AG08395 (cell line): ENCODE measurements around the gene TBX6.

Experiments used
- DNase-seq: peaks from one replicate; pipeline ENCODE4 v3.0.0; 2012; ENCODE audit warnings: mixed read lengths, low spot score

The TBX6 gene

DNA sequence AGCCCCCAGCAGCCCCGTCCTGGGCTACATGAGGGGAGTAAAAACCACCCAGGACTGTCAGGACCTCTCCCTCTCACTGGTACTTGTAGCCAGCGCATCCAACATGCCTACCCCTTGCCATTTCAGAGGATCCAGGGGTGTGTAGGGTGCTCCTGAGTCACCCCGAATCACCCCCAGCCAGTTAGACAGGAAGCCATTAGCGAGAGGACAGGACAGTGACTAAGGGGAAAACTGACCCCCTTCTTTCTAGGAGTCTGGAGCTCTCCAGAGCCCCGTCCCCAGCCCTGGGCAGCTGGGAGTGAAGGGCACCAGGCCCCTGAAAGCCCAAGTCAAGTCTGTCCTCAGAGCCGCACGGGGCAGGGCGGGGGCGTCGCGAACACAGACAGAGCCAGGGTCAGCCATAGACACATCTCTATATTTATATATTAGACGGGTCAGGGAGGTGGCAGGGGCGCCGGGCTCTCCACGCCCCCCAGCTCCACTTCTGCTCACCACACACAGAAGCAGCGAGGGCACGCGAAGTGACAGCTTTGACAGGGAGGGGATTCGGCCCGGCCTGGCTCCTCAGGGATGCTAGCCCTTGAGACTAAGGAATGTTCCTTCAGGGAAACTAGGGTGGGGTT lies 22.1 kb upstream of the TBX6 start:
- peak; percentile 12 for DNase-seq

- DNase-seq = peak; percentile 9
These were observed 21.4 kb upstream of the TBX6 start, which contains the start of gene GDPD3 for GRCh38 chr16:30113031-30113710. TSS of gene GDPD3 (minus strand) at chr16:30113537. CDS start at chr16:30113478, 59 bp downstream.

DNA sequence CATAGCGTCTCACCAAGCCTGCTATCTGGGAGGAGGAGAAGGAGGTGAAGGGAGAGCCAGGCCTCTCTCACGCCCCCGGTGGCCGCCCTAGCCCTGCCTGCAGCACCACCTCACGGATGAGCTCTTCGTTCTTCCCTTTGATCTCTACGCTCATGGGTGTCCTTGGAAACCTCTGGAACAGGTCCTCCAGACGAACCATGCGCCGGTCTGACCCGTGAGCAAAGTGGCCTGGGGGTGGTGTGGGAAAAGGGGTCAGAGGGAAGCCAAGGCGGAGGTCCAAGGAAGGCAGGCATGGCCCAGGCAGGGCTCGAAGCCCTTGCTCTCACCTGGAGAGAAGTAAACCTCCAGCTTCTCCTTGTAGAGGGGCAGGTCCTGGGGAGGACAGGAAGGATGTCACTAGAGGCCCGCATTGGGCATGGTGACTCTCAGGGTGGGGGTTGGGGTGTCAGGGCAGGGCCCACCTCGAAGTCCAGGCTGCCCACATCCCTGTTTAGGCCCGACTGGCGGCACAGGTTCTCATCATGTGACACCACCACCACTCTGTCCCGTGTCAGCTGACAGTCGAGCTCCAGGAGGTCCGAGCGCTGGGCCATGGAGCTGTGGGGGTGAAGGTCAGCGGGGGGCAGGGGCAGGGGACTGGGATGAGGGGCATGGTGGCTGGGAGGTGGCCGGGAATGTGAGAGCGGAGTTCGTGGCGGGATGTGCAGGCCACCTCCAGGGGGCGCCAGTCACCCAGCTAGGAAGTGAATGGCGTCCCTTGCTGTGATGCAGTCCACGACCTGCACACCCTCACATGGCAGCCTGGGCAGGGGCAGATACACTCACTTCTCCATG lies 20.7 kb upstream of the TBX6 start:
- DNase-seq = peak; percentile 75

GRCh38 chr16:30110661-30111060 lies 18.9 kb upstream of the TBX6 start:
- DNase-seq = no peak

DNA sequence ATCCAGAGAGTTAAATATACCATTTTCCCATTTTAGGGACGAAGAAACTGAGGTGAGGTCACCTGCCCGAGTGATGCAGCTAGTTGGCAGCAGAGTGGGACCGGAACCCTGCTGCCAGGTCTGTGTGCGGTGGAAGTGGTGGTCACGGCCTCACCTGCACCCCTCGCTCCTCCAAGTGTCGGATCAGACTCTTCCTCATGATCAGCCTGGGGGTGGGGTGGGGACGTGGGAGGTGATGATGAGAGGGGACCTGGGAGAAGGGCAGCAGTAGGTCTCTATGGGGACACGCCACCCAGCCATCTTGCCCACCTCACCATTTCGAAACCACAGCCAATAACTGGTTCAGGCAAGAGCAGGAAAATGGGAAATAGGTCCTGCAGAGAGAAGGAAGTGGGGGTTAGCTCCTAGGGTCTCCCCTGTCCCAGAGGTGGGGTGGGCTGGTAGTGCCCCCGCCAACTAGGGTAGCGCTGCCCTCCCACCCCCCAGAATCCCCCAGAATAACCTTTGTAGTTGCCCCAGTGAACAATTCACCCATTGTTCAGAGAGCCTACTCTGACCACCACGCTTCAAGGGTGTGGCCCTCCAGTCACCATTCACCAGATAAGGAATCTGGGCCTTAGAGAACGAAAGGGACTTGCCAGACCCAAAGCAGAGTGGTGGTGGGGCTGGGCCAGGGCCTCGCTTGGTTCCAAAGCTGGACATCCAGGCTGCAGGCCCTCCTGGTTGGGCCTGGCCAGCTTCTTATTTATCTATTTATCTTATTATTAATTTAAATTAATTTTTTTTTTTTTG lies 16.5 kb upstream of the TBX6 start:
- DNase-seq = no peak

- DNase-seq = no peak
These were observed 12.8 kb upstream of the TBX6 start for GRCh38 chr16:30104492-30104891.

GRCh38 chr16:30104090-30104489 lies 12.4 kb upstream of the TBX6 start:
- DNase-seq = no peak

GRCh38 chr16:30096862-30097563 lies 5.3 kb upstream of the TBX6 start:
- DNase-seq = no peak

DNA sequence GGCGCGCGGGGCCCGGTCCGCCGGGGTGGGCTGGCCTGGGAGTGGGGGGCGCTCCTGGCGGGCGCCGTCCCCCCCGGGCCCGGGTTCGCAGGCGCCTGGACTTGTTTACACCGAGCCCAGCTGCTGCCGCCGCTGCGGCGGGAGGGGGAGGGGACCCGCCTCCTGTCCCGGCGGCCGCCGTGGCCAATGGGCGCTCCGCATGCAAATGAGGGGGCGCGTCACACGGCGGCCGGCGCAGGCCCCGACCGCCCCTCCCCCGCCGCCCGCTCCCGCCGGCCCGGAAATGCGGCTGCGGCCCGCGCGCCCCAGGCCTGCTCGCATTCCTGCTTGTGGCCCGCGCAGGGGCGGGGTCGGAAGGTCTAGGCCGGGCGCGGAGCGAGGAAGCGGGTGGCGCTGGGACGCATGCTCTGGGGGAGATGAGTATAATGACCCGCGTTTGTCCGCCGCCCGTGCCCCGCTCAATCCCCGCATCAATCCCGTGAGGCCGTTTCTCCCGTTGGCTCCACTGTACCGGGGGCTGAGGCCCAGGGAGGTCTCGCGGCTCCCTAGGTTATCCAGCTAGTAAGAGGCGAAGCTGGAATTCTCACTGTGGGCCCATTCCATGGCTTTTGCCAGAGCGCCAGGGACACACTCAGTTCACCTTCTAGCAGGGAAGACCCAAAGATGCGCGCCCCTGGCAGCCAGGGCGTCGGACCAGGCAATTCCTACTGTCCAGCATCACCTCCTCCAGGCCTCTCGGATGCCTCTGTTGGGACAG lies 4.6 kb upstream of the TBX6 start, which contains the start of gene YPEL3:
YPEL3 (minus strand) TSS at position 109 of the 757 bp plus-strand sequence. CDS start 731 bp downstream, outside the sequence.
- DNase-seq = peak; percentile 98

DNA sequence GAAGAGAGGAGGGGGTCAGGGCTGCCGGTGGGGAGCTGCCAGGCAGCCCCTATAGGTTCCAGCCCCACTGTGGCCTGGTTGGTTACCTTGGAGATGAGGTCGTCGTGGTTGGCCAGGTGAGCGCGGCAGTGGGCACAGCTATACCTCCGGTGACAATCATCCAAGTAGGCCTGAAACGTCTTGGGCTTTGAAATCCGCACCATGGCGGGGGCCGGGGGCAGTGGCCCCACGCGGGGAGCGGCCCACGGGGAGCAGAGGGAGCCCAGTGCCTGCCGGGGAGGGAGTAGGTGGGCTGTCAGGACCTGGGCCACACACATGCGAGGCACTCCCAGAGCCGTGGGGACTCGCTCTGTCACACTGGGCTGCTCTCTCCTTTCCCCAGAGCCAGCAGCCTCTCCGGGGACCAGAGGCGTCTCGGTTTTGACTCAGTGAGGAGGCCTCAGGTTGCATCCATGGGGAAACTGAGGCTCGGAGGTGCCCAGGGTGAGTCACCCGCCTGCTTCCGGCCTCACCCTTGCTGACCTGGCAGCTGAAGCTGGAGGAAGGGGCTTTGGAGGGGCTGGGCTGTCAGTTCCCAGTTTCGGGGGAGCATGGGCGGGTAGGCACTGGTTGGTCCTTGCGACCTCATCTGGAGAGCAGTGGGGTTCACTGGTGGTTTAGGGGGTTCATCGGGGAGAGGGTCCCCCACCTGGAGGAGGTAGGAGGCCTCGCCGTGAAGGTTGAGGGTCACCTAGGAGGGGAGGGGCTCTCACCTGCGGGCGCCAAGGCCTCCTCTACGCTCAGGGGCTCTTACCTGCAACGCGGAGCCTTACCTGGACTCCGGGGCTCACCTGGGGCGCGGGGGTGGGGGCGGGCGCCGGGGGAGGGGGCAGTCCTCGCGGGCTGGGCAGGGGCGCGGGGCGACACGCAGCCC lies 3.7 kb upstream of the TBX6 start:
- no peak for DNase-seq

- no peak for DNase-seq
These were observed 2.9 kb upstream of the TBX6 start for GRCh38 chr16:30094541-30095165.

DNA sequence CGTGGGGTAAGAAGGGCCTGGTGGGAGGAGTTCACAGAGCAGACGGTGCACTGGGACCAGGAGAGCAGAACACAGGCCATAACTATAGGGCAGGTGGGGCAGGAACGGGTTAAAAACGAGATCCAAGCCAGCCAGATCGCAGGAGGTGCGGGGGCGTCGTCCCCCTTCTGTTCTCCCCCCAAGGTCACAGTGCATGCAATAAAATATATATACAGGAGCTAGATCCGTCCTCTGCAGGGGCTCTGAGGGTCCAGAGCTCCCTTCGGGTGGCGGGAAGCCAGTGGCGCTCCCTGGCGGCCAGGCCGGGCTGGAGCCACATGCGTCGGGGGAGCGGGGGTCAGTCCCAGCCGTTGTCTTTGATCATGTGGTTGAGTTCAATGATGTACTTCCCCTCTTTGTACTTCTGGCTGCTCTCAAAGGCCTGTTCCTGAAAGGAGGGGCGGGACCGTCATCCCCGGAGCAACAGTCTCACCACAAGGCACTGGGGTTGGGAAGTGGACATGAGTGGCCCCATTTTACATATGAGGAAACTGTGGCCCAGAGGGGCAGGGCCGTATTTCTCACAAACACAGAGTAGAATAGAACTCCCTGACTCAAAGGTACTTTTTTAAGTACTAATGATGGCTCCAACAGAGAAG lies 768 bp upstream of the TBX6 start:
- DNase-seq = peak; percentile 60

DNA sequence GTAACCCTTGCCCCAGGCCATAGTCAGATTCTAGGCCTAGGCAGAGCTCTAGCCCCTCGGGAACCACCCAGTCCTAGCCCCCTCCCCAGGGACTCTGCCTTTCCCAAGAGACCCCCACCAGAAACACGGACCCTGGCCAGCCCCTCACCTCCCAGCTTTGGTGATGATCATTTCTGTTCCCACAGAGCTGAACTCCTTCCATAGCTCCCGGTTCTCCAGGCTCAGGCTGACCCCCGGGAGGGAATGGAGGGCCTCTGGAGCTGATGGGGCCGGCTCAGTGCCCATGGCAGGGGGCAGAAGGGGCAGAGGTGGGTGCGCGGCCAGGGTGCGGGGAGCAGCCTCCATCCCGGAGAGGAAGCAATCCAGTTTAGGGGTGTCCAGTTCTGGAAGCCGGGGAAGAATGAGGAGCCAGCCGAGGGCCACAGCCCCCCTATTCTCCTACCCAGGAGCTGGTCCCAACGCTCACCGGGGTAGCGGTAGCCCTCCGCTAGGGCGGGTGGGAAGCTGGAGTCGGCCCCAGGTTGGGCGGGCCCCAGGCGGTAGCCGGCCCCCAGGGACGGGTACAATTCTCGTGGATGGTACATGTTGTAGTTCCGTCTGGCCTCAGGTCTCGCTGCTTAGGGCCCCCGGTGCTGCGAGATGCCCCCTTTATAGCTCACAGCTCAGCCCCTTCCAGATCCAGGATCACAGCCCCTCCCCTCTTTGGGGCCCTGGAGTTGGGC lies 953 bp downstream of the TBX6 start:
- DNase-seq = no peak

- DNase-seq = no peak
These were observed 2.7 kb downstream of the TBX6 start for GRCh38 chr16:30088832-30089624.

DNA sequence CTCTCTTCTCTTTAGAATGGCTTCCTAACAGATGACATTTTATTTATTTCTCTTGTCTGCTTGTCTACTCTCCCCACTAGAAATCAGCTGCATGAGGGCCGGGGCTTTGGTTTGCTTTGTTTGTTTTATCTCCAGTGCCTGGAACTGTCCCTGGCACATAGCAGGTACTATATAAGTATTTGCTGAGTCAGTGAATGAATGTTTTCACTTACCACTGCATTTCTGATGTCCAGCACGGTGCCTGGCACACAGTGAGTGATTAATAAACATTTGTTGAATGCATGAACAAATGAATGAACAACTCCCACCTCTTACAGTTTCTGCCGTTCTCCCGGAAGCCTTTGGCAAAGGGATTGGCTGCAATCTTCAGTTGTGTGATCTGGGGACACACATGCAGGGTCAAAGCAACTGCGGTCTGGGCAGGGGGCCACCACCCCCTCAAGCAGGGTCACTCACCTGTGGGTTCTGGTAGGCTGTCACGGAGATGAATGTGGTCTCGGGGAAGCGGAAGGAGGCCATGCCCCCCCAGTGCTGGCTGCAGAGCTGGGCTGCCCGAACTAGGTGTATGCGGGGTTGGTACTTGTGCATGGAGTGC lies 3.4 kb downstream of the TBX6 start:
- no peak for DNase-seq

DNA sequence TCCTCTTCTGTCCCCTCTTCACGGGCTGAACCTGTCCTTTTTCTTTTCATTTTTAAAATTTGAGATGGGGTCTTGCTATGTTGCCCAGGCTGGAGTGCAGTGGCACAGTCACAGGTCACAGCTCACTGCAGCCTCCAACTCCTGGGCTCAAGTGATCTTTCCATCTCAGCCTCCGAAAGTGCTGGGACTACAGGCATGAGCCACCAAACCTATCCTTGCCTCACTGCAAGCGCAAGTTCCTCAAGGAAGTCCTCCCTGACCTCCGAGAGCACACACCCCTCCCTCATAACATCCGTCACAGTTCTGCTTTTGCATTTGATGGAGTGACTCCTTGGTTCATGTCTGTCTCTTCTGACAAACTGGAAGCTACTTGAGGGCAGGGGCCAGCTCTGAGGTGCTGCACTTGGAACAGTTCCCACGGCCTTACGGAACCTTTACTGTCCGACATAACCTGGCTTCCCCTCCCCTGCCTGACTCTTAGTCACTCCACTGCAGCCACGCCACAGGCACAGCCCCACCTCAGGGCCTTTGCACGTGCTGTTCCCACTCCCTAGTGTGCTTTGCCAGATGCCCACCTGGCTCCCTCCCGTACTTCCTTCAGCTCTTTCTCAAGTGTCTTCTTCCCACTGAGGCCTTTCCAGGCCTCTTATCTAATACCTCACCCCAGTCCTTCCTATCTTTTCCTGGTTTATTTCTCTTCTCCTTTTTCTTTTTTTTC lies 4.4 kb downstream of the TBX6 start:
- no peak for DNase-seq
